Hematopoietic multipotent progenitor cell treated with erythropoietin and hydrocortisone succinate and interleukin-3 and kit ligand, for 17 days (in vitro differentiated cells): Measurements from ENCODE around the gene CFAP69.
"Not testable (repeated sequence)": the region's sequence is repeated elsewhere in the genome, so short reads cannot be mapped to it uniquely, and the experiment has no call there.

Experiments used
- DNase-seq: peaks from one replicate; pipeline ENCODE4 v3.0.0-alpha.2; 2015; ENCODE audit warnings: low spot score

Gene CFAP69

DNA sequence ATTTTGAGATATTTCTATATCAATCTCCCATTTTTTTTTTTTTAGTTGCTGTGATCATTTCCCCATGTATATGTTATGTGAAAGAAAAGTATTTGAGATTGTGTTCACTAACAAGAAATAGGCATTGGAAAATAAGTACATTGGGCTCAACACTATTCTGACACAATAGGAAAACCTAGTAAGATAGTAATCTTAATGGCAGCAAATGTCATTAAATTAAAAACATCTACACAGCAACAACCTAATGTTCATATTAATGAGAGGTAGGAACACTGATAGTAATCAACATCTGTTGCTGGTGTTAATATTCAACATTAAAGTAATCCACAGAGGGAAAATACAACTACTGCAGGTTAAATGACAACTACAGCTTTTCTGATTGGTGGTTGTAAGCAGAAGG, 100.0 kb downstream of the CFAP69 start:
- no peak for DNase-seq

GRCh38 chr7:90345595-90346335, 100.8 kb downstream of the CFAP69 start:
- no peak for DNase-seq

GRCh38 chr7:90346336-90347125, 101.6 kb downstream of the CFAP69 start, which contains the start of gene GTPBP10:
GTPBP10 (plus strand) TSS chr7:90346716; CDS start chr7:90346742, 26 bp downstream.
- peak; percentile 92 for DNase-seq

- DNase-seq: no peak
These were observed 102.8 kb downstream of the CFAP69 start for GRCh38 chr7:90347759-90348158.

DNA sequence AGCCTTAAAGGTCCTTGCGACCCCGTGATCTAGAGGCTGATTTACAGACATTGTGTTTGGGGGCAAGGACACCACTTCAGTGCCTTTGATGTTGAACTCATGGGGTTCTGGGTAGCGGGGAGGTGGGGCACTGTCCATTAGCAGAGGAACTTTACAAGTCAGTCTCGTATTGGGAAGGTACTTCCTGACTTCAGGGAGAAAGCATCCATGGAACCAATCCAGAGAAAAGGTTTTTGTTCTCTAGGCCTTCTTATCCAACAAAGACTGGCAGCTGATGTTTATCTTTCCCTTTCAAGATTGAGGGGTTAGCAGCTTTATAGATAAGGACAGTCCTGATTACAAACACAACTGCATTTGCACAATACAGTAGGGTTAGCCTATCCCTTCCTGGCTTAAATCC, 104.3 kb downstream of the CFAP69 start:
- no peak for DNase-seq

DNA sequence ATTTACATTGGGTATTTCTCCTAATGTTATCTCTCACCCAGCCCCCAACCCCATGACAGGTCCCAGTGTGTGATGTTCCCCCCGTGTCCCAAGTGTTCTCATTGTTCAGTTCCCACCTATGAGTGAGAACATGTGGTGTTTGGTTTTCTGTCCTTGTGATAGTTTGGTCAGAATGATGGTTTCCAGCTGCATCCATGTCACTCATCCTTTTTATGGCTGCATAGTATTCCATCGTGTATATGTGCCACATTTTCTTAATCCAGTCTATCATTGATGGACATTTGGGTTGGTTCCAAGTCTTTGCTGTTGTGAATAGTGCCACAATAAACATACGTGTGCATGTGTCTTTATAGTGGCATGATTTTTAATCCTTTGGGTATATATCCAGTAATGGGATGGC, 105.1 kb downstream of the CFAP69 start:
- DNase-seq: not testable (repeated sequence)

GRCh38 chr7:90351987-90352386, 107.0 kb downstream of the CFAP69 start:
- no peak for DNase-seq
